Heart right ventricle (tissue), 16 donors: ENCODE measurements around the gene SHC4. TPM values are rescaled to one million over a fixed set of nuclear protein-coding genes. Genes with fewer than 3 reads are reported as not detected.

Source experiments
- ATAC-seq, 8 donors: fragments of 200-7000 bp; cut with Tn5 transposase; one replicate each; pipeline ENCODE4 v1.9.1; 2020; ENCODE audit warnings: mild to moderate bottlenecking in 8 of 8, moderate library complexity in 8 of 8, moderate number of reproducible peaks in 1 of 8
- DNase-seq, 2 donors: peaks; one replicate each; pipeline ENCODE4 v3.0.0-alpha.2; 2020
- H3K27ac ChIP-seq, 10 donors: fragments of 200-600 bp; sonication (generic) in 2 of 10; one replicate each; pipeline versions ENCODE4 v1.5.0 to v1.8.0; 2020 to 2022; ENCODE audit warnings: mild to moderate bottlenecking in 3 of 10
- H3K27me3 ChIP-seq, 7 donors: fragments of 200-600 bp; one replicate each; pipeline ENCODE4 v1.8.0; 2021 to 2022; ENCODE audit warnings: mild to moderate bottlenecking in 2 of 7
- H3K36me3 ChIP-seq, 9 donors: fragments of 200-600 bp; sonication (generic) in 1 of 9; one replicate each; pipeline versions ENCODE4 v1.5.0 to v1.8.0; 2020 to 2022; ENCODE audit warnings: mild to moderate bottlenecking in 2 of 9
- H3K4me1 ChIP-seq, 9 donors: fragments of 200-600 bp; sonication (generic) in 1 of 9; one replicate each; pipeline versions ENCODE4 v1.5.0 to v1.8.0; 2020 to 2022; ENCODE audit warnings: mild to moderate bottlenecking in 4 of 9
- H3K4me3 ChIP-seq, 10 donors: fragments of 200-600 bp; sonication (generic) in 2 of 10; one replicate each; pipeline versions ENCODE4 v1.5.0 to v1.8.0; 2020 to 2022; ENCODE audit warnings: mild to moderate bottlenecking in 7 of 10, moderate library complexity in 2 of 10
- H3K9me3 ChIP-seq, 11 donors: fragments of 200-600 bp in 10 of 11; sonication (generic) in 2 of 11; one replicate each; pipeline versions ENCODE4 v1.5.0 to v1.8.0; 2013 to 2022; ENCODE audit warnings: mild to moderate bottlenecking in 2 of 11, control low read depth in 1 of 11, moderate library complexity in 1 of 11
- CTCF ChIP-seq, 9 donors: fragments of 200-600 bp; sonication (generic) in 2 of 9; IDR thresholded peaks; one replicate each; pipeline versions ENCODE4 v1.5.0 to v1.8.0; 2021 to 2022; ENCODE audit warnings: antibody characterized with exemption in 9 of 9, mild to moderate bottlenecking in 5 of 9, moderate library complexity in 1 of 9
- WGBS, 2 donors: extraction: QIAGEN DNeasy Blood & Tissue Kit; methylation state at CpG; one replicate each; pipeline ENCODE4 v1.1.7; 2013; ENCODE audit warnings: inconsistent platforms in 1 of 2; 5-methylcytosine and 5-hydroxymethylcytosine counted together
- intact Hi-C, 10 donors: fragments of 100-400 bp; cut with DNase I; formaldehyde crosslinking; loops; one replicate each; pipeline versions ENCODE4 v1.11.1 to v1.14.2; 2022
- polyA plus RNA-seq, 2 donors: library from polyadenylated mRNA; stranded (reverse); fragments of 200-250 nt; gene quantifications; one replicate each; pipeline ENCODE4 v1.2.3, GENCODE V29; 2013
- total RNA-seq, 10 donors: library from RNA; stranded (reverse); fragmentation: NEBNext Ultra II Directional in 3 of 10; extraction: Animal tissue kit (Norgen Biotek cat#: 25700) in 3 of 10; gene quantifications; one replicate each; pipeline versions ENCODE4 v1.2.1 to v1.2.4, GENCODE V29; 2021 to 2023
- donor health status: Arrhythmogenic right ventricular cardiomyopathy.
- donor health status: ischemic (EF 13 %, LVEDD 7.1; RV severe dilation, severe dysfunction).
- donor health status: healthy with polysubstance abuse.
- donor health status: DM: no; HTN: yes; CAD: no.
- donor health status: DM: no; HTN: no; CAD: no.
- donor health status: ischemic (EF 25% LVEDD 6.9; RV normal size, moderate dysfunction).
- donor health status: ischemic (EF 25% LVEDD 5.7; RV mildly dilated, moderate dysfunction).
- donor health status: healthy.
- donor health status: DM: yes; HTN: yes; CAD: no.
- donor health status: Ischemic cardiomyopathy.
- donor health status: ischemic (EF 35%, LVEDD 5.7; RV mildly dilated, moderate dysfunction).
- donor health status: nonischemic (EF 11% LVEDD 7.7; RV severe dilation, severe dysfunction).
- donor health status: DM: yes; HTN: yes; CAD: no.
- donor health status: PGD.
- donor health status: ischemic (EF 29% LVEDD 5.4; RV normal size, mild dysfunction).
- donor health status: nonischemic (EF 23%, LVEDD 6.1; RV moderate dilation, normal function).

The SHC4 gene
- total and polyA plus RNA-seq, 12 donors: 1.2 to 4.9 (median 2.2) TPM

GRCh38 chr15:48785712-48786111 lies 178.0 kb downstream of the SHC4 start:
- WGBS, 2 donors: 53 to 71% methylated on average over 2 of the region's 2 CpGs
- Histone ChIP-seq H3K4me1 (no peaks in the 10 kb centered on the region), H3K9me3 (no peaks in the 10 kb centered on the region), H3K36me3 (peaks cover 0 to 62% (median 0%) of the 10 kb centered on the region in 9 donors), H3K27ac (peak overlapping the region in 1 of 10 donors; percentile 17), H3K27me3 (no peaks in the 10 kb centered on the region), H3K4me3 (no peak overlapping the region)
- DNase-seq (no peak), ATAC-seq (peak in 3 of 8 donors; percentile 22 to 51 (median 49))
- TF ChIP-seq CTCF (IDR thresholded peaks at IDR 0.05): no peak
- intact Hi-C loops: no loop called here

- H3K27ac ChIP-seq: peak overlapping the region in 1 of 10 donors; percentile 17
- no peaks in the 10 kb centered on the region for H3K27me3 ChIP-seq
- TF ChIP-seq CTCF (IDR thresholded peaks at IDR 0.05): no peak
- H3K9me3 ChIP-seq: no peaks in the 10 kb centered on the region
- intact Hi-C loops: no loop called here
- peak in 1 of 2 donors; percentile 15 for DNase-seq
- no peaks in the 10 kb centered on the region for H3K4me1 ChIP-seq
- peaks cover 0 to 62% (median 0%) of the 10 kb centered on the region in 9 donors for H3K36me3 ChIP-seq
- ATAC-seq: peak in 4 of 8 donors; percentile 23 to 46 (median 36)
- WGBS, 2 donors: 64 to 74% methylated on average over 3 of the region's 3 CpGs
- H3K4me3 ChIP-seq: no peak overlapping the region
Observed at GRCh38 chr15:48785195-48785594, 178.5 kb downstream of the SHC4 start.

DNA sequence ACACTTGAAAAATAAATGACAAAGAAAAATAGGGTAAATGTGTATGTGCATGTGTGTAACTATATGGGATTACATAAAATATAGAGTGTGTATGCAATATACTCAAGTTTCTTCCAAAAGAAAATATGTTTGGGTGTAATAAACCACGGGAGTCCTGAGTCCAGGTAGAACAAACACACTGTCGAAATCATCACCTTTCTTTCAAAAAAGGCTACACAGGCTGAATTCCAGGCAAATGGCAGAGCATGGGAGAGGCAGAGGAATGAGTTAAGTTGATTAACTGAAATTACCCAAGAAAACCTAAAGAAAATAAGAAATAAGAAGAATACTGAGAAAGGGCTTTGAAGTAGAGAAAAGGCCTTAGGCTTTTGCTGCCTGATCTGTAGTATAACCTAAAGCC lies 179.0 kb downstream of the SHC4 start:
- WGBS, 2 donors: 95 to 97% methylated on average over 2 of the region's 2 CpGs
- H3K4me3 ChIP-seq: no peak overlapping the region
- H3K9me3 ChIP-seq: no peaks in the 10 kb centered on the region
- TF ChIP-seq CTCF (IDR thresholded peaks at IDR 0.05): no peak
- intact Hi-C loops: no loop called here
- H3K27ac ChIP-seq: no peak overlapping the region
- no peaks in the 10 kb centered on the region for H3K4me1 ChIP-seq
- H3K27me3 ChIP-seq: no peaks in the 10 kb centered on the region
- ATAC-seq: no peak
- DNase-seq: no peak
- peaks cover 0 to 62% (median 0%) of the 10 kb centered on the region in 9 donors for H3K36me3 ChIP-seq

GRCh38 chr15:48782911-48783310 lies 180.8 kb downstream of the SHC4 start:
- Histone ChIP-seq H3K4me3 (no peak overlapping the region), H3K36me3 (peaks cover 0 to 51% (median 0%) of the 10 kb centered on the region in 9 donors), H3K4me1 (peaks cover 0 to 2% (median 0%) of the 10 kb centered on the region in 9 donors), H3K27ac (no peak overlapping the region), H3K27me3 (no peaks in the 10 kb centered on the region), H3K9me3 (no peaks in the 10 kb centered on the region)
- DNase-seq: no peak
- WGBS, 2 donors: 93 to 98% methylated on average over 2 of the region's 2 CpGs
- no peak for TF ChIP-seq CTCF (IDR thresholded peaks at IDR 0.05)
- no peak for ATAC-seq
- intact Hi-C loops: no loop called here
